ENCODE measurements around the gene AEBP1.

The AEBP1 gene

GRCh38 chr7:44106311-44107065 is 2.3 kb downstream of the AEBP1 start:
- DNase-seq (ENCODE audit: low read depth): no peak
- TF ChIP-seq CTCF (IDR thresholded peaks at IDR 0.05; ENCODE audit: control insufficient read depth, extremely low read depth, insufficient read depth): no peak
- no peak overlapping the region for H3K4me3 ChIP-seq (ENCODE audit: low read depth, low read length)

DNA sequence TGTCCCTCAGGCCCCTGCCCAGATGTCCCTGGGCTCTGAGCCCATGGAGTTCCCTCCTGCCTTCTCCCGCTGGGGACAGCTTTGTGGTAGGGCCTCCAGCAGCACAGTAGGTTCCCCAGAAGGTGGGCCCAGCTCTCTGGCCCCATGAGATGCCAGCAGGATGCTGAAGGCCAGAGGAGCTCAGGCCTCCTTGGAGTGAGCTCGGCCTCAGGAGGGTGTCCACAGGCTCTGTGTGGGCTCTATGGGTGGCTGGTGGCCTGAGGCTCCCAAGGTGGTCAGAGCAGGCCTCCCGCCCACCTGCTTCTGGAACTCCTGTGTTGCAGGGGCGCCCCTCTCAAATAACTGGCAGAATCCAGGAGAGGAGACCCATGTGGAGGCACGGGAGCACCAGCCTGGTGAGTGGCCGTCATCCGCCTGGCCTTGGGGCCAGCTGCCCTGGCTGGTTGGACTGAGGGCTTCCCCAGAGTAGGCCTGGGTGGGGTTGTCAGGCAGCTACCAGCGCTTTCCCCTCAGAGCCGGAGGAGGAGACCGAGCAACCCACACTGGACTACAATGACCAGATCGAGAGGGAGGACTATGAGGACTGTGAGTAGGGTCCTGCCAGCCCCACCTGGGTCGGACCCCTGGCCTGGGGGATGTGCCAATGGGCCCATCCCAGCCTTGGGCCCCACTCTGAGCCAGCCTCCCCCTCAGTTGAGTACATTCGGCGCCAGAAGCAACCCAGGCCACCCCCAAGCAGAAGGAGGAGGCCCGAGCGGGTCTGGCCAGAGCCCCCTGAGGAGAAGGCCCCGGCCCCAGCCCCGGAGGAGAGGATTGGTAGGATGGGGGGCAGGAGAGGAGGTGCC is 3.2 kb downstream of the AEBP1 start:
- H3K4me3 ChIP-seq (ENCODE audit: low read depth, low read length): no peak overlapping the region
- no peak for DNase-seq (ENCODE audit: low read depth)
- TF ChIP-seq CTCF (IDR thresholded peaks at IDR 0.05; ENCODE audit: control insufficient read depth, extremely low read depth, insufficient read depth): no peak

- no peak for DNase-seq (ENCODE audit: low read depth)
- TF ChIP-seq CTCF (IDR thresholded peaks at IDR 0.05; ENCODE audit: control insufficient read depth, extremely low read depth, insufficient read depth): no peak
- H3K4me3 ChIP-seq (ENCODE audit: low read depth, low read length): no peak overlapping the region
Measured at GRCh38 chr7:44107961-44108767, 4.0 kb downstream of the AEBP1 start.

DNA sequence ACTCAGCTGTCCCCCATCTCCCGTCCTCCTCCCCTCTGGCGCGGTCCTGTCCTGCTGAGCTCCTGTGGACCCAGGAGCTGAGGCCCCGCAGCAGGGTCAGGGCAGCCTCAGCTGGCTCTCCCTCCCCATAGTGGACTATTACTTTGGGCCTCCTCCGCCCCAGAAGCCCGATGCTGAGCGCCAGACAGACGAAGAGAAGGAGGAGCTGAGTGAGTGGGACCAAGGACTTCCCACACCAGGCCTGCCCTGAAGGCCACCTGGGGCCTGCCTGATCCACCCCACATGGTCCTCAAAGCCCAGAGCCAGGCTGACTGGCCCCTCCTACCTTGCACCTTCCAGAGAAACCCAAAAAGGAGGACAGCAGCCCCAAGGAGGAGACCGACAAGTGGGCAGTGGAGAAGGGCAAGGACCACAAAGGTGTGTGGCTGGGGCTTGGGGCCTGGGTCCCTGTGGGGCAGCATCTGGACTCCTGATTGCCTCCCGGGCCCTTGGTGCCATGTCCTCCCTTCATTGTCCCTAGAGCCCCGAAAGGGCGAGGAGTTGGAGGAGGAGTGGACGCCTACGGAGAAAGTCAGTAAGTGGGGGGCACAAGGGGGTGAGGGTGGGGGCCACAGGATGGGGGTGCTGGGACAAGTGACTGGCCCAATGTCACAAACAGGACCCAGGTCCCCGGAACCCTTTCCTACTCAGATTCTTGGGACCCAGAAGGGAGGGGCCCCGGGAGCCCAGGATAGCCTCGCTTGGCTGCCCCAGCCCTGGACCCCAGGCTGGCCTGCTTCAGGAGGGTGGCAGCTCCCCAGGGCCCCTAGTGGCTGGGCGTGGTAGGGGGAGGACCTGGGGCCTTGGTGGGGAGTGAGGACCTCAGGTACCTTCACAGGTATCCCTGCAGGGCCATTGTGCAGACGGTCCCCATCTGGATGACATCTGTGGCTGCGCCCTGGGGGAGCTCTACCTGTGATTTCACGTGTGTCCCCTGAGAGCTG is 4.9 kb downstream of the AEBP1 start:
- TF ChIP-seq CTCF (IDR thresholded peaks at IDR 0.05; ENCODE audit: control insufficient read depth, extremely low read depth, insufficient read depth): no peak
- no peak for DNase-seq (ENCODE audit: low read depth)
- no peak overlapping the region for H3K4me3 ChIP-seq (ENCODE audit: low read depth, low read length)

DNA sequence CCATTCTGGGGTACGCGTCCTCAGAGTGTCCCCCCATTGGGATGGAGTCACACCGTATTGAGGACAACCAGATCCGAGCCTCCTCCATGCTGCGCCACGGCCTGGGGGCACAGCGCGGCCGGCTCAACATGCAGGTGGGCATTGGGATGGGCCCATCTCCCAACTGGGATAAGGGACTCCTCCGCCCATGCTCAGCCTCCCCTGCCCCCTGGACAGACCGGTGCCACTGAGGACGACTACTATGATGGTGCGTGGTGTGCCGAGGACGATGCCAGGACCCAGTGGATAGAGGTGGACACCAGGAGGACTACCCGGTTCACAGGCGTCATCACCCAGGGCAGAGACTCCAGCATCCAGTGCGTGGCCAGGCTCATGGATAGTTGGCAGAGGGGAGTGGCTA is 5.8 kb downstream of the AEBP1 start:
- no peak for DNase-seq (ENCODE audit: low read depth)
- TF ChIP-seq CTCF (IDR thresholded peaks at IDR 0.05; ENCODE audit: control insufficient read depth, extremely low read depth, insufficient read depth): no peak
- no peak overlapping the region for H3K4me3 ChIP-seq (ENCODE audit: low read depth, low read length)

Data from LNCaP clone FGC (cell line).